Stimulated activated CD8-positive, alpha-beta memory T cell treated with anti-CD3 and anti-CD28 coated beads, Interleukin-12 subunit alpha, Interleukin-12 subunit beta, amount 100 ng/mL, for 4 hours (primary cell): ENCODE data around the gene TACC2.

Experiments used
- DNase-seq: peaks from one replicate; pipeline ENCODE4 v3.0.0-alpha.2; 2020; ENCODE audit warnings: low read depth

TACC2 gene

DNA sequence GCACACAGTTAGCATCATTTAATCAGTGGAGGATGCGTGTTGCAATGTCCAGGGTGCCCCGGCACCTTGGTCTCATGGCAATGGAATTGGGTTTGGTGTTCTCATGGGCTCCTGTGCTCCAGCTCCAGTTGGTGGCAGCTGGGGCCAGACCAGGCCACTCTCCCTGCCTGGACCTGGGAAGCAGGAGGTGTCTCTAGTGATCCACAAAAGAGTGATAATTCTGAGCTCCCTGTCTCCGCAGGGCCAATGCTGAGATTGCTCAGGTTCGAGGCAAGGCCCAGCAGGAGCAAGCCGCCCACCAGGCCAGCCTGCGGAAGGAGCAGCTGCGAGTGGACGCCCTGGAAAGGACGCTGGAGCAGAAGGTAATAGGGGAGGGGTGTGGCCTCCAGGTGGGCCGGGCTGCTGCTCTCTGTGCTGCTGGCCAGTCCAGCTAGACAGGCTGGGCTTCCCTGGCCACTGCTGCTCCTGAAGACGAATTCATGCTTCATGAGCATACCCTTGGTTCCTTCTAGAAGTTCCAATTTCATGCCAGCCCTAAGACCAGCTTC lies 260.4 kb downstream of the TACC2 start:
- no peak for DNase-seq

DNA sequence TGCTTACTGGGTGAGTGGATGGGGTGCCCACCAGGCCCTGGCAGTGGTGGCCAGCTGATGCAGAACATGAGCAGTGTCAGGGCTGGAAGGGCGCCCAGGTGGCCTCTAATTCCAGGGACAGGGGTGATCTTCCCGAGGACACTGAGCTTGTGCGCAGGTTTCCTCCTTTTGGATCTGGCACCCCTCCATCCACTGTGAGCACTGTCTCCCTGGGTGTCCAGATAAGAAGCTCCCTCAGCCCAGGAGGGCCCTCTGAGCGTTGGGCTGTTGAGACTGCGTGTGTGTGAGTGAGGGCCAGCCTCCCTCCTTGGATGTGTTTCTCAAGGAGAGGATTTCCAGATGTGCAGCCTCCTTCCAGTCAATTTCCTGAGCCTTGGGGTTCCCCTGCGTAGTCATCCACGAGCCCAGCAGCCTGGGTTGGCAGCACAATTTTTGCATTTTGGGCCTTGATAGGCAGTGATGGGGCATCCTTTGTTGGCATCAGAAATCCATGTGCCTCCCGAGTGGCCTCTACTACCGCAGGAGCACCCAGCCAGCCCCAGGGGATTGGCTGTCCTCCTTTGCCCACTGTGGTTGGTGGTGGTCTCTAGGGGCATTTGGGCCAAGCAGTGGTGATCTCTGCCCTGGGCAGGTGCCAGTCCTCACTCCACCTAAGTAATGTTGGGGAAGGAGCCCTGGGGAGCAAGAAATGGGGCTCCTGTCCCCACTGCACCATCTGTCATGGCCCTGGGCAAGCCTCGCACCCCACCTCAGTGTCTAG lies 261.2 kb downstream of the TACC2 start:
- DNase-seq = no peak

DNA sequence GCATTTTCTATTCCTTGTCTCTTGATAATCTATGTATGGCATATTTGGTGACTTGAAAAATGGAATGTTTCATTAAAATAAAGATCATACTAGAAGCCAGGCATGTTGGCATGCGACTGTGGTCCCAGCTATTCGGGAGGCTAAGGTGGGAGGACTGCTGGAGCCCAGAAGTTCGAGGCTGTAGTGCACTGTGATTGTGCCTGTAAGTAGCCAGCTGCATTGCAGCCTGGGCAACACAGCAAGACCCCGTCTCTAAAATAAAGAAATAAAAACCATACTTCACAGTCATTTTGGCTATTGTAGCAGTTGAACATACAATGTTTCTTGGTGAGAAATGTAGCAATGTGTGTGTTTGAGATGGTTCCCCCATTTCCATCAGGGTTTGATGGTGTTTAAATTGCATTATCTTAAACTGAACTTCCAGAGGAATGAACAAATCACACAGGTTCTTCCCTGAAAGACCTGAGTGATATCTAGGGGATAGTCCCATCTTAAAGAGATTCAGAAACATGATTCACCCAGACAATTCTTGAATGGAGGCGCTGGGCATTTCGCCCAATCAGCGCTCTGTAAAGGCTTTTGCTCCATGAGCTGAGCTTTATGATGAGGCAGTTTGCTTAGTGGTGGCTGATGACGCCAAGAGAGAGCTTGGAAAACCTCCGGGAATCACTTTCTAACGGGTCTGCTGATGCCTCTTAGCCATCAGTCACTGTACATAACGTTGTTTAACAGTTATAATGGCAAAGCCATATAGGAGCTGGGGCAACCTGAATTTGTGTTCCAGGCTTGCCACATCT lies 262.7 kb downstream of the TACC2 start:
- DNase-seq = no peak

DNA sequence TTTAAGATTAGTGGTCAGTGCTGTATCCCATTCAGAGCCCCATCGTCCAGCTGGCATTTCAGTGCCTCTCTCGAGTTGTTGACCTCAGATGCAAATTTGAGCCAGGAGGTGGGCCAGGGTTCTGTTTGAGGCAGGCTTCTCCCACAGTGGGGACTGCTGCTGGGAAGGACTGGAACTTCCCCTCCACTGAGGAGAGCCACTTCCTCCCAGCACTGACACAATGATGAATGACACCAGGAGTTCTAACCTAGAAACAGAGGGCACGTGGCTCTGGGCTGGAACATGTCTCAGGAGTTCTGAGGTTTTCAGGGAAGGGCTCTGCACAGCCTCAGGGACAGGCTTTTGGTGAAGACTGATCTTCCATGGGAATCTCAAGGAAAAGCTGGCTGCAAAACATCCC lies 263.8 kb downstream of the TACC2 start:
- no peak for DNase-seq

DNA sequence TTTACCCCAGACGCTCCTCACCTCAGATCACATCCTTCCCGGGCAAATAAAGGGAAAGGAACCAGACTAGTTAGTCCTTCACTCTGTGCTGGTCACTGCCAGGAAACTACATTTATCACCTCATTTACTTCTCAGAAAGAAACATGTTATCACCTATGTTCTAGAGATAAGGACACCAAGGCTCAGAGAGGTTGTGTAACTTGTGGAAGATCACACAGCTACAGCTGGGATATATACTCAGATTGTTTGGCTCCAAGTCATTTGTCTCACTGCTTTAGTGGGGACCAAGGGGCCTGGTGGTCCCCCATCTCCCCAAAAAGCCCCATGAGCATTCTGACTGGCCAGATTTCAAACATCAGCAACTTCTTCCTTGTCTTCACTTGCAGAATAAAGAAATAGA lies 264.6 kb downstream of the TACC2 start:
- no peak for DNase-seq

DNA sequence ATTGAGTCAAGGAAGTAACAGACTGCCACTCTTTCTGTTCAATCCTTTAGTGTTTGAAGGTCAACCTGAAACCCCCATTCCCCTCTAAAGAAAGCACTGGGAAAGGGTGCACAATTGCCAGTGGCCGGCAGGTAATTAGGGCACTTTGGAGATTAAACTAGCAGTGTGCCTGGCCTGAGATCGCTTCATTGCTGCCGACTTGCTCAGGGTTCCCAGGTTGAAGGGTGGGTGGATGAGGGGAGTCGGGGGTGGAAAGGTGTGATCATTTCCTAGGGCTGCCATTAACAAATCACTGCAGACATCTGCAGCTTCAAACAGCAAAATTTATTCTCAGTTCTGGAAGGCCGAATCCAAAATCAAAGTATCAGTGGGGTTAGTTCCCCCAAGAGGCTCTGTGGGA lies 265.9 kb downstream of the TACC2 start:
- DNase-seq = no peak

DNA sequence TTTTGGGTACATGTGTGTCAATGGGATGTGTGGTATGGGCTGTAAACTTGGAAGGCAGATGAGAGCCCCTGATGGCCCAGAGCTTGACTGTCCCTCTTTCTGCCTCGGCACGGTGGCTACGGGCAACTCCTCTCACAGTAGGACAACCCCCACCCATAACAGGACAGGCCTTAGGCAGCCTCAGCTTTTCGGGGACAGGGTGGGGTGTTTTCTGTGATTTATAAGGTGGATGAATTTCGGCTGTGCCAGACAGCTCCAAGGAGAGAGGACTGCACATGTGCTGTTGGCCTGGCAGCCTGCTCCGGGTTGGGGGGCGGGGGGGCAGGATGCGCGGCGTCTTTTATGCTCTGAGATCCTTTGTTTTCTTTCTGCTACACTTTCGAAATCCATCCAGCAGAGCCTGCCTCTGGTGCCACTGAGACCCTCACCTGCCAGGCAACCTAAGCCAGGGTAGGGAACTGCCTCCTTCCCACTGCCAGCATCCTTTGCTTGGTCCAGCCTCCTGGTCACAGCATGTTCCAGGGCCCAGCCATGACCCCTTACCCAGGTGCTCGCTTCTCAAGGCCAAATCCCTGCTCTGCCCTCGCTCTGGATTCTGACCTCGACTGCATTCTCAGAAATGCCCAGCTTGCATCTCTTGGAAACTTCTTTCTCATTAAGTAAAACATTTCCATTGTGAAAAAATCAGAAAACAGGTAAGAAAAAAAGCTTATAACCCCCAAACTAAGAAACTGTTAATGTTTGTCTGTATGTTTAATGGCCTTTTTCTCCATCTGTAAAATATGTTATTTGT lies 266.7 kb downstream of the TACC2 start:
- no peak for DNase-seq

DNA sequence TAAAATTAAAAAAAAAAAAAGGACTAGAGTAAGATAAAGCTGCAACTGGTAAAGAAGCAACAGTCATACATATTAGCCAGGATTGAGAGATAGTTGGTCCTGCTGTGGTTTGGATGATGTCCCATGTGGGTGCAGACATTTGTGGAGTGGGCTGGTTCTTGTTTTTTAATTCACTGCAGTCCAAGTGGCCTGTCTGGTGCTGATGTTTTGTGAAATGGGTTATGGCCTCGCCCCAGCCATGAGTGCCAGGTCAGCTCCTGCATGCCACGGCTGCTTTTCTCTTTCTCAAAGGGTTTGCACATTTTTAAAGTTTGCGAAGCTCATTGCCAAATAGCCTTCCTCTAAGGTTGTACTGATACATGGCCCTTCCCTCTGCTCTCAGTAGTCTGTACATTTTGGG lies 268.1 kb downstream of the TACC2 start:
- DNase-seq = no peak

DNA sequence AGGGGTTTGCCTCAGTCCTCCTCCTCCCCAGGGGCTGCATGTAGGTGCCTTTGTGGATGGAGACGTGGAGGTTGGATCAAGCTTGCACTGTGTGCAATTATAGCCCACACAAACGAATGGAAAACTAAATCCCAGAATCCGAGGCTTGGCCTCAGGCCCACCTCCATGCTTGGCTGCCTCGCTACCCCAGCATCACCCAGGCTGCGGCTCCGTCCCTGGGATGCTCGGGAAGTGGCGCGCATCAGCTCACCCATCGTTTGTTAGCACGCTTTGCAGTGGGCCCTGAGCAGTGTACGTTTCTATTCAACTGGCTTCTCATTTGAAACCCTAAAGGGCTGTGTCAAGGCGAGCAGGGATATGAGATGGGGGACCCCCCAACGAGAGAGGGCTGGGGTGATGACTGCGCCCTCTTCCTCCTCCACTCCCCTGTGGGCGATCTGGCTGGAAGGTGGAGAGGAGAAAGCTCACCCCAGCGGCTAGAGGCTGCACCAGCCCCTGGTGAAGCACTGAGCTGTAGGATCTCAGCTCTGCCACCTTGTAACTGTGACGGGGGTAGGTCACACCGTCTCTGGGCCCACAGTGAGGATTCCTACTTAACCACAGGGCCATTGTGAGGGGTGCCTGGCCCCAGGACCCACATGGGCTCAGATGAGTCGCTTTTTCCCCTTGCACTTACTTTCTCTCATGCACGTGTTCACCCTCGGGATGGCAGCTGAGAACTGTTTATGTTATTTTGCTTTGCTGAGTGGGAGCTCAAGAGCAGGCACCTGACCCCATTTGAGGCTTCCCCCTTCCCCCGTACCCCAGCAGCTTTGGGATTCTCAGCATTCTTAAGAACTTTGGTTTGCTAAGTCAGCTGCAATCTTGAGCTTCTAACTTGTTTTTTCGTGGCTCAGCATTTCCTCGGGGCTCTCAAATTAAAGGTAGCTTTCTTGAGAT lies 269.4 kb downstream of the TACC2 start:
- DNase-seq = no peak

DNA sequence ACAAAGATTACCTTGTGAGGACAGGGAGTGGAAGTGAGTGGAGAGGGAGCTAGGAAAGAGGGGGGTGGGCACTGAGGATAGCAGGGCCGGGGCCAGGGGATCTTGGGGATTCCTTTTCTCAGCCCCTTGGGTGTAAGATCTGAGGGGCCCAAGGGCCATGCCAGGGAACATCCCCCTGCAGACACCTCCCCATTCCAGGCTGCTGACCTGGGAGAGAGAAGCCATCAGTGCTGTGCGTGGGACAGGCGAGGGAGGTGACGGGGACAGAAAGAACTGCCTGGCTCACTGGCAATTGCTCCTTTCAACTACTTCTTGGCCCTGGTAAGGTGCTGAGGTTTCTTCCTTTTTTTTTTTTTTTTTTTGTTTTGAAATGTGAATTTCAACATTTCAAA lies 270.1 kb downstream of the TACC2 start:
- no peak for DNase-seq

DNA sequence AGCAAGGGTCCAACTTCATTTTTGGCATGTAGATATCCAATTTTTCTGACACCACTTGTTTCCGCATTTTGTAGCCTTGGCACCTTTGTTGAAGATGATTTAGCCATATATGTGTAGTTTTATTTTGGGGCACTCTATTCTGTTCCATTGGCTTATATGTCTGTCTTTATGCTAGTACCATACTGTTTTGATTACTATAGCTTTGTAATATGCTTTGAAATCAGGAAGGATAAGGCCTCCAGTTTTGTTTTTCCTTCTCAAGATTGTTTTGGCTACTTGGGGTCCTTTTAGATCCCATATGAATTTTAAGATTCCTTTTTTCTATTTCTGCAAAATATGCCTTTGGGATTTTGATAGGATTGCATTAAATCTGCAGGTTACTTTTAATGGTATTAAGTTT lies 272.6 kb downstream of the TACC2 start:
- no peak for DNase-seq

DNA sequence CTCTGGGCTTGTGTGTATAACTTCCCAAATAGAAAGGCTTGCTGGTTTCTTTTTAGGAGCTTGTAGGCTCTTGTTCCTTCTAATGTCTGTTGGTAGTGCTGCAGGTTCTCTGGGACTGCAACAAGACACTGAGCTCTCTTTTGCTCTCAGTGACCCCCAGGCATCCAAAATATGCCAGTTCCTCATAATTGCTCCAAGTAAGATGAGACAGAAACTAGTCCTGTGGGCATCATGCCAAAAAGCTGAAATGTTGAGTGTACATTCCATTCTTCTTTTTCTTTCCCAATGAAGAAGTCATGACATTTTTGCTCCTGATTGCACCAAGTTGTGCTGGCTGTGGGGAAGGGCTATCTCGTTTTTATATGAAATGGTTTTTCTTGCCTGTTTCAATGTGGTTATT lies 275.0 kb downstream of the TACC2 start:
- DNase-seq = no peak

DNA sequence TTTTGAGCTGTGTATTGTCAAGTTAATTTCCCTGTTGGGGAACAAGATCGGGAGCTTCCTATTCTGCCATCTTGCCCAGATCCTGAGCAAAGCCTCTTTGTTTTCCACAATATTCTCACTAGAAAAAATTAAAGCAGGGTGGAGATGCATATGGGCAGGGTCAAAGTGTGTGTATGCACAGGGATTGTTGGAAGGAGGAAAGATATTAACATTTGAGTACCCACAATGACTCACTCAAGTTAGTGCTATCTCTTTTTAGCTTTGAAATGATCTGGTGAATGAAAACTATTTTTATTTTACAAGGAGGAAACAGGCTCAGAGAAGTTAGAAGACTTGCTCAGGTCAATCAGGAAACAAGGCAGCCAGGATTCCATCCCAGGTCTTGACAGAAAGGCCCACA lies 275.5 kb downstream of the TACC2 start:
- no peak for DNase-seq

DNA sequence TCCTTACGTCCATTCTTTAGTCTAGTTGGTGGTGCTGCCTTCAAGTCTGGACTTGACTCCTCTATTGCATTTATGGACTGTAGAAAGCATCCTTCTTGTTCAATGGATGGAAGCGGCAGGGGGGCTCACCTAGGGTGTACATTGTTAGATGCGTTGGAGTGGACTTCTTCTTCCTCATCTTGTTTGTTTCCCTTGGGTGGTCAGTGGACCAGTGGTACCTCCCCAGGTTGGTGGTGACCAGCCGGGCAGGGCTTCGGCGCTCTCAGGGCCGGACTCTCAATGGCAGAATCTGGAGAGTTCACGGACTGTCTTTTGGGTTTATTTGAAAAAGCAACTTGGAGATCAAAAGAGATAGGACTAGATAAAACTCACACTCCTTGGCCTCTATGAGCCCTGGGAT lies 276.0 kb downstream of the TACC2 start:
- DNase-seq = no peak

DNA sequence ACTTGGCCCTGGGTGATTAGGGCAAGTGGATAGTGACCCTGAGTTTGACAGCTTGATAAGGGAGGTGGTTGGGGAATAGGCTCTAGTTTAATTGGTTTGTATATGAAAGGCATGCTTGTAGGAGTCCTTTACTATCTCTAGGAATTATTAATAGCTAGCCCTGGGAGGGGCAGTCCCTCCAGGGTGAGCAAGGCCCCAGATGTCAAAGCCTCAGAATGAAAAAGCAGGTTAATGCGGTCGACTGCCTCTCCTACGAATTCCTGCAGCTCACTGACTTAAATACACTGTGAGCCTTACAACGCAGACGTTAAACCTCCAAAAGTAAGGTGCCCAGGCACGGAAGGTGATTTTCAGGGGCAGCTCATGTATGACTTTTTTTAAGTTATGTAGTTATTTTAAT lies 276.9 kb downstream of the TACC2 start:
- no peak for DNase-seq

DNA sequence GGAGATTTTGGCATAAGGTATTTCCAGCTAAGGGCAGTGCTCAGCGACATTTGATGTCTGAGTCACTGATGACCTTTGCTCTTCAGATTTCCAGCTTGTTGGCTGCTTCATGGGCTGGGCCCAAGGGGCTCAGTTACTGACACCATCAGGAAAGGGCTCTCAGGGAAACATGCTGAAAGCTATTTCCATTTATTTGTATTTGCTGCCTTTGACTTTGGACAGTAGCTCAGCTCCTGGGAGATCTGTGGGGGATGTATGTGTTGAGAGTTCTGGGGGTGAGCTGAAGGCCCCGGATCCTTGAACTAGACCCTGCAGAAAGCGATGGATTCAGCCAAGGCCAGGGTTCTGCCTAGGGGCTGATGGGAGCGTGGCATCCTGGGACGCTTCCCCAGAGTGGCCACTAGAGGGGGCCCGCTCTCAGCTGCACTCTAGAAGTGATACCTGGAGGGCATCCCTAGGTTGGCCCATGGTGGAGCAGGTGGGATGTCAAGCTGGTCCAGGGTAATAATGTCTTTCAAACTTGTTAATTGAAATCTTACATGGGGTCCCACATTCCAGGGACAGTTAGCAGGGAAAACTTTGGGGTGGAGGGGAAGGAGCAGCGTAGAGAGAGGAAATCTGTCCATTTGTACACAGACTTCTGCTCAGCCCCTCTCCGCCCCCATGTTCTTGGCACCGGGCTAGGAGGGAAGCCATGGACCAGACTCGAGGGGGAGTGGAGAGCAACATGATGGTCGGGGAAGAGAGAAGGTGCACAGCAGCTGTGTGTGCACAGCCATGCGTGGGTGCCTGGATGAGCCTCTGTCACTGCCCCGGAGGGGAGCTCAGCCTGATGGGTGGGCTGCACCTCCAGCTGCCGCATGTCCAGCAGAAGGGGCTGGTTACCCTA lies 279.1 kb downstream of the TACC2 start:
- no peak for DNase-seq

DNA sequence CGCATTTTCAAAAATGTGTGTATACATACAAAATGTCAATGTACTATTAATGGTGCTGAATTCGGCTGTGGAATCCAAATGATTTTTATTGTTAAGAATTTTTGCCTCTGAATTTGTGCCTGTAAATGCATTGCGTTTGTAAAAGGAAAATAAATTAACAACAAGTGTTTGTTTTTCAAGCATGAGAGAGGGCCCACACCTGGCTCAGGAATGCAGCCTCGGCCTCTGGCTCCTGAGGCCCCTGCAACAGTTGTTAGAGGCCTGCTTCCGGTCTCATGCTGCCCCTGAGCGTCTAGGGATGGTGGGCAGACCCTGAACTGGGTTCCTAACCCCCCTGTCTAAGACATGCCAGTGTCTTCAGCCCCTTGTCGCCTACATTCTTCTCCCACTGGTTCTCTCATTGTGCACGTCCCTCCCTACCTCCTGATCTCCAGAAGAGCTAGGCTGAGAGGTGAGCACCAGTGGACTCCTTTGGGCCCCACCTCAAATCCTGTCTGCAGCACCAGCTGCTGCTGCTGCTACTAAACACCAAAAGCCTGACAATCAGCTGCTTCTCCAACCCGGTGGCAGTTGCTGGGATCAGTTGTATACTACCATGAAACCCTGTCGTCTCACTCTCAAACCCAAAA lies 280.2 kb downstream of the TACC2 start:
- no peak for DNase-seq

DNA sequence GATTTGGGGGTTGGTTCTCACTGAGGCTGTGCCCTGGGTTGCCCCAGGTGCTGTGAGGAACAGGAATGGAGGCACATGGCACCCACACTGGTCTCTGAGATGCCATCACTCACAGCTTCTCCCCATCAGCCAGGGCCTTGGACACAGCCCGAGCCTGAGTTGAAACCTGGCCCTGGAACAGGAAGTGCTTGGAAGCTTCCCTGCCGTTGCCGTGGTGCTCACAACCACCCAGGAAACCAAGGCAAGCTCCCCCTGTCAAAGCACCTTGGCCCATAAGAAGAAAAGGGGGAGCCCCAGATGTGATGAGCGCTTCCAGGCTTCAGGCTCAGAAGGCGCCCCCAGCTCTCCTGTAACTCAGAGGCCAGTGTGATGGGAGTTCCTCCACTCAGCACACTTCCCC lies 282.1 kb downstream of the TACC2 start, which contains the start of gene BTBD16:
TSS of gene BTBD16 (plus strand) at position 221 of the 400 bp plus-strand sequence. CDS start 3,786 bp downstream, outside the sequence.
- DNase-seq = no peak

DNA sequence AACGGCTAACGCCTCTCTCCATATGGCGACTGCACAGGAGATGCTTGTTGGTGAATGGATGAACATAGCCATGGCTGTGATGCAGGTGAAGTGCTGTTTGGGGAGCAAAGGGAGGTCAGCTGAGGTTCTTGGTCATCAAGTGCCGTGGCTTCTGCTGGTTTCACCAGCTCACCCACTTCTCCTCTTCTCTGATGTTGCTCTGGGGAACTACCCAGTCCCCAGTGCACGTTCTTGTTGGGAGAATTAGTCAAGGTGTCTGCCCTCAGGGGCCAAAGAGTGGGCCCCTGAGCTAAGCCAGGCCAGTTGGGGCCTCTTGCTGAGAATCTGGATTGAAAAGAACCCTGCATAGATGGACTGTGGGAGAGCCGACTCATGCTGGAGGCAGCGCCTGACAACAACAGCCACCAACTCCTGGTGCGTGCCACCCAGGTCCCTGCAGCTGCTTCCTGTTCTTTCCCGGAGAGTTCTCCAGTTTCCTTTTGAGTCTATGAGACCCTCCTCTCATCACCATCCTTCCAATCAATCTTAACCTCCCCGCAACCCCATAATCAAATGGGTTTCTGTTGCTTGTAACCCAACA lies 285.1 kb downstream of the TACC2 start:
- no peak for DNase-seq
